Peyer's patch (tissue), 4 donors: ENCODE results near the gene MTF2. TPM values are rescaled to one million over a fixed set of nuclear protein-coding genes. Genes with fewer than 3 reads are reported as not detected.
A peak's percentile ranks its signal among the peaks of the same experiment; 100 is the strongest.

Experiments used
- DNase-seq, 3 donors: peaks; one replicate each; pipeline ENCODE4 v3.0.0-alpha.2; 2017 to 2019
- H3K27ac ChIP-seq, 4 donors: fragments of 200-600 bp; sonication (generic); one replicate each; pipeline ENCODE4 v1.5.1; 2016 to 2019
- H3K27me3 ChIP-seq, 2 donors: fragments of 200-600 bp; sonication (generic); one replicate each; pipeline ENCODE4 v1.5.1; 2019
- H3K36me3 ChIP-seq, 3 donors: fragments of 200-600 bp; sonication (generic); one replicate each; pipeline ENCODE4 v1.5.1; 2016 to 2019
- H3K4me1 ChIP-seq, 4 donors: fragments of 200-600 bp; sonication (generic); one replicate each; pipeline ENCODE4 v1.5.1; 2016 to 2019
- H3K4me3 ChIP-seq, 4 donors: fragments of 200-600 bp; sonication (generic); 1 replicate in 3 of 4; 2 replicates in 1 of 4; pipeline ENCODE4 v1.5.1; 2016 to 2019; ENCODE audit warnings: mild to moderate bottlenecking in 1 of 4
- H3K9me3 ChIP-seq, 4 donors: fragments of 200-600 bp; sonication (generic); one replicate each; pipeline ENCODE4 v1.5.1; 2016 to 2019; ENCODE audit warnings: mild to moderate bottlenecking in 1 of 4
- POLR2A ChIP-seq, 2 donors: fragments of 450-650 bp; IDR thresholded peaks; one replicate each; pipeline ENCODE4 v1.5.1; 2017; ENCODE audit warnings: antibody characterized with exemption in 2 of 2, mild to moderate bottlenecking in 2 of 2, moderate library complexity in 2 of 2
- total RNA-seq, 4 donors: library from RNA; depleted of rRNA; stranded (reverse); fragments of >200 nt; gene quantifications; one replicate each; pipeline ENCODE4 v1.1.0, GENCODE V29; 2016
- TF ChIP-seq, protein P1 (sequence below), 6 experiments: fragments of 450-650 bp in 4 of 6; fragments of 200-600 bp in 2 of 6; sonication (generic) in 1 of 6; IDR thresholded peaks; one replicate each; pipeline ENCODE4 v1.5.1; 2017 to 2019; ENCODE audit warnings: antibody characterized with exemption in 6 of 6, mild to moderate bottlenecking in 3 of 6, moderate library complexity in 1 of 6

The MTF2 gene
- total RNA-seq, 4 donors from 2014 or later: 22.3 to 29.8 (median 26.4) TPM

DNA sequence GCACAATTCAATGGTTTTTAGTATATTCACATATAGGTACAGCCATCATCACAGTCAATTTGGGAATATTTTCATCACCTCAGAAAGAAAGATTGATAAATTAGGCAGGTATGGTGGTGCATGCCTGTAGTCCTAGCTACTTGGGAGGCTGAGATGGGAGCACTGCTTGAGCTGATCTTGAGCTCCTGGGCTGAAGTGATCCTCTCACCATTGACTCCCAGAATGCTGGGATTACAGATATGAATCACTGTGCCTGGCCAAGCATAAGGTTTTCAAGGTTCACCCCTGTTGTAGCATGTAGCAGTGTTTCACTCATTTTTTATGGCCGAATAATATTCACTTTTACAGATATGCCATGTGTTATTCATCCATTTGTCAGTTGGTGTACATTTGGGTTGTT is 44.7 kb upstream of the MTF2 start:
- no peaks in the 10 kb centered on the region for H3K9me3 ChIP-seq
- DNase-seq: no peak
- no peak overlapping the region for H3K27ac ChIP-seq
- no peaks in the 10 kb centered on the region for H3K36me3 ChIP-seq
- TF ChIP-seq, protein P1, sequence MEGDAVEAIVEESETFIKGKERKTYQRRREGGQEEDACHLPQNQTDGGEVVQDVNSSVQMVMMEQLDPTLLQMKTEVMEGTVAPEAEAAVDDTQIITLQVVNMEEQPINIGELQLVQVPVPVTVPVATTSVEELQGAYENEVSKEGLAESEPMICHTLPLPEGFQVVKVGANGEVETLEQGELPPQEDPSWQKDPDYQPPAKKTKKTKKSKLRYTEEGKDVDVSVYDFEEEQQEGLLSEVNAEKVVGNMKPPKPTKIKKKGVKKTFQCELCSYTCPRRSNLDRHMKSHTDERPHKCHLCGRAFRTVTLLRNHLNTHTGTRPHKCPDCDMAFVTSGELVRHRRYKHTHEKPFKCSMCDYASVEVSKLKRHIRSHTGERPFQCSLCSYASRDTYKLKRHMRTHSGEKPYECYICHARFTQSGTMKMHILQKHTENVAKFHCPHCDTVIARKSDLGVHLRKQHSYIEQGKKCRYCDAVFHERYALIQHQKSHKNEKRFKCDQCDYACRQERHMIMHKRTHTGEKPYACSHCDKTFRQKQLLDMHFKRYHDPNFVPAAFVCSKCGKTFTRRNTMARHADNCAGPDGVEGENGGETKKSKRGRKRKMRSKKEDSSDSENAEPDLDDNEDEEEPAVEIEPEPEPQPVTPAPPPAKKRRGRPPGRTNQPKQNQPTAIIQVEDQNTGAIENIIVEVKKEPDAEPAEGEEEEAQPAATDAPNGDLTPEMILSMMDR (IDR thresholded peaks at IDR 0.05): no peak
- no peak for TF ChIP-seq POLR2A (IDR thresholded peaks at IDR 0.05)
- peaks cover 0 to 4% (median 0%) of the 10 kb centered on the region in 4 donors for H3K4me1 ChIP-seq
- no peaks in the 10 kb centered on the region for H3K27me3 ChIP-seq
- H3K4me3 ChIP-seq: no peak overlapping the region

DNA sequence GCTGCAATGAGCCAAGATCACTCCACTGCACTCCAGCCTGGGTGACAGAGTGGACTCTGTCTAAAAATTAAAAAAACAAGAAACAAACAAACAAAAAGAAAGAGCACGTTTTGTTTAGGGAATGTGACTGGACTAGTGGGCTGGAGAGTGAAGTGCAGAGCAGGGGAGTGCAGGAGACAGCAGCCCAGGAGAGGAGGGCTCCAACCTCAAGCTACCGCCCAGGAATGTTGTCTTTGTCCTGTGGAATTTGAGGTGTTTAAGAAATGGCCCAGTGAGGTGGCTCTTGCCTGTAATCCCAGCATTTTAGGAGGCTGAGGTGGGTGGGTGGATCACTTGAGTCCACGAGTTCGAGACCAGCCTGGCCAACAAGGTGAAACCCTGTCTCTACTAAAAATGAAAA is 42.4 kb upstream of the MTF2 start:
- Histone ChIP-seq H3K27ac (no peak overlapping the region), H3K4me1 (peaks cover 0 to 4% (median 0%) of the 10 kb centered on the region in 4 donors)
- DNase-seq: no peak

DNA sequence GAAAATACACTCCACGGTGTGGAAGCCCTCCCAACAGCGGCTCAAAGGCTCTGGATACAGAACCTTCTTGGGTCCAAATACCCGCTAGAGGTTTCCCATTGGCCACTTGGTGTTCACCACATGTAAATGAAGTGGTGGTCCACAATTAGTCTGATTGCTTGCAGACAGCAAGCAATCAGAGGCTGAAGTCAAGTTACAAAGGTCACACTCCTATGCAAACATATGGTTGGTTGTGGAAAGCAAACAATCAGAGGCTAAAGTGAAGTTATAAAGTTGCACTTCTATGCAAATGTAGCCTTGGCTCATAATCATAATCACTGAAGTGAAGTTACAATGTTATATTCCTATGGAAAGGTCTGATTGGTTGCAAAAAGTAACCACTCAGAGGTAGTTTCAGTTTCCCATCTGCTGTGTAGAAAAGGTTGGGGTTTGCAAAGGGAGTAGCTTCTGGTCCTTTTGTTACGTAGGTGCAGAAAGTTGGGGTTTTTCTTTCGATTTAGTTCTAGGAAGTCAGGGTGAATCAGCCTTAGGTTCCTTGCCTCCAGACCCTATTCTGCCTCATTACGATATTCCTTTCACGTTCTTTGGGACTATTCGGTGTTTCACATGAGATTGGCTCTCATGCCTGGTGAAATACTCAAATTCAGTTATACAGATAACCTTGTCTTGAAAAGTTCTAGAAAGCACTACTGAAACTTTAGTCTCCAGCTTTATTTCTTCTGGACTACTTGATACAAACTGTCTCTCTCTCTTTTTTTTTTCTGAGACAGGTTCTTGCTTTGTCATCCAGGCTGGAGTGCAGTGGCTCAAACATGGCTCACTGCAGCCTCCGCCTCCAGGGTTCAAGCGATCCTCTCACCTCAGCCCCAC is 36.7 kb upstream of the MTF2 start:
- peak in 2 of 3 donors; percentile 21 to 50 for DNase-seq
- TF ChIP-seq, protein P1 (IDR thresholded peaks at IDR 0.05): no peak
- no peaks in the 10 kb centered on the region for H3K9me3 ChIP-seq
- H3K4me3 ChIP-seq: peak overlapping the region; percentile 29 to 54 (median 42)
- H3K27me3 ChIP-seq: no peaks in the 10 kb centered on the region
- H3K4me1 ChIP-seq: peaks cover 0 to 6% (median 0%) of the 10 kb centered on the region in 4 donors
- peak overlapping the region; percentile 56 to 71 (median 66) for H3K27ac ChIP-seq
- no peaks in the 10 kb centered on the region for H3K36me3 ChIP-seq

More for the DNA sequence above, 42.4 kb upstream of the MTF2 start:
- Histone ChIP-seq H3K27me3 (no peaks in the 10 kb centered on the region), H3K36me3 (no peaks in the 10 kb centered on the region), H3K9me3 (no peaks in the 10 kb centered on the region), H3K4me3 (no peak overlapping the region)
- no peak for TF ChIP-seq POLR2A (IDR thresholded peaks at IDR 0.05)
- TF ChIP-seq, protein P1 (IDR thresholded peaks at IDR 0.05): no peak

DNA sequence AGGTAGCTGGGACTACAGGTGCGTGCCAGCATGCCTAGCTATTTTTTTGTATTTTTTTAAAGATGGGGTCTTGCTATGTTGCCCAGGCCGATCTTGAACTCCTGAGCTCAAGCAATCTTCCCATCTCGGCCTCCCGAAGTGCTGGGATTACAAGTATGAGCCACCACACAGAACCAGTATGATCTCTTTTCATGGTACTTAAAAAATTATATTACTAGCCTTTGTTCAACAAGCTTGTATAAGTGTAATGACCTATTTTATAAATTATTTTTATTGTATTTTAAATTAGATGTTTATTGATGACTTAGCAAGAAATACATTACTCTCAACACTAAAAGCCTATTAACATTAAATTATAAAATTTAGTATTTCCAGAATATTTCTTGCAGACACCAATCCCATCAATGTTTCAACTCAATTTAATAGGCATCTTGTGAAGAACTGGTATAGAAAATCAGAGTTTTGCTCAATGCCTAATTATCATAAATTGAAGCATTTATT is 36.0 kb upstream of the MTF2 start:
- no peaks in the 10 kb centered on the region for H3K36me3 ChIP-seq
- DNase-seq: no peak
- H3K4me1 ChIP-seq: peaks cover 0 to 6% (median 0%) of the 10 kb centered on the region in 4 donors
- peak overlapping the region in 3 of 4 donors; percentile 33 to 54 (median 51) for H3K4me3 ChIP-seq
- peak overlapping the region; percentile 56 to 71 (median 66) for H3K27ac ChIP-seq
- TF ChIP-seq, protein P1 (IDR thresholded peaks at IDR 0.05): no peak
- TF ChIP-seq POLR2A (IDR thresholded peaks at IDR 0.05): no peak
- no peaks in the 10 kb centered on the region for H3K9me3 ChIP-seq
- no peaks in the 10 kb centered on the region for H3K27me3 ChIP-seq

DNA sequence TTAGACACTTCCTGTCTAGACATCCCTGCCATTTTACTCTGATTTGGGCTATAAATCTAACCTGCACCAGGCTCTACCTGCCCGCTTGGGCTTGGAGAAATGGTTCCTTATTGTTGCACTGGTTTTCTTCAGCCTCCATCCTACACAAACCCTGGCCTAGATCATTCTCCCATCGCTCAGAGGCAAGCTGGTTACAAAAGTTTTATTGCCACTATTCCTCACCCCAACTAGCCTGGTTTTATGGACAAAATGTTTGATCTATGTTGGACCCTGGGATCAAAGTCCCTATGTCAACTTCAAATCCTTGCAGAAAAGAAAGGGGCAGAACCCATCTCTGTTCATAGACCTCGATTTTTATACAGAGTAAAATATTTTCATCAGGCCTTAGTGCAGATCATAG is 31.5 kb upstream of the MTF2 start:
- no peaks in the 10 kb centered on the region for H3K9me3 ChIP-seq
- TF ChIP-seq, protein P1 (IDR thresholded peaks at IDR 0.05): no peak
- no peak for TF ChIP-seq POLR2A (IDR thresholded peaks at IDR 0.05)
- H3K4me1 ChIP-seq: peaks cover 0 to 6% (median 0%) of the 10 kb centered on the region in 4 donors
- H3K27ac ChIP-seq: no peak overlapping the region
- H3K4me3 ChIP-seq: no peak overlapping the region
- no peak for DNase-seq
- no peaks in the 10 kb centered on the region for H3K27me3 ChIP-seq
- no peaks in the 10 kb centered on the region for H3K36me3 ChIP-seq
